Prostate gland (tissue), 2 donors: ENCODE results near the gene JSRP1.

Source experiments
- CTCF ChIP-seq, 4 experiments: fragments of 200-600 bp in 2 of 4; fragments of 450-650 bp in 2 of 4; sonication (generic) in 2 of 4; IDR thresholded peaks; 1 replicate in 3 of 4; 2 replicates in 1 of 4; pipeline ENCODE4 v1.5.1; 2016 to 2019; ENCODE audit warnings: antibody characterized with exemption in 4 of 4, mild to moderate bottlenecking in 2 of 4, moderate library complexity in 2 of 4
- POLR2A ChIP-seq: fragments of 450-650 bp; IDR thresholded peaks from one replicate; pipeline ENCODE4 v1.6.1; 2016; ENCODE audit warnings: antibody characterized with exemption, mild to moderate bottlenecking
- POLR2AphosphoS5 ChIP-seq: sonication (generic); formaldehyde crosslinking; IDR thresholded peaks from one replicate; pipeline ENCODE4 v1.6.1; 2017; ENCODE audit warnings: antibody characterized with exemption

GRCh38 chr19:2245273-2245672, 10.9 kb downstream of the JSRP1 start:
- TF ChIP-seq CTCF (IDR thresholded peaks at IDR 0.05), result no peak
- no peak for TF ChIP-seq POLR2A
- TF ChIP-seq POLR2AphosphoS5, result no peak
